Stromal cell of bone marrow (primary cell): ENCODE results near the gene S100A7.
A peak's percentile ranks its signal among the peaks of the same experiment; 100 is the strongest.
"Not testable (repeated sequence)": the region's sequence is repeated elsewhere in the genome, so short reads cannot be mapped to it uniquely, and the experiment has no call there.

ENCODE experiments used
- DNase-seq: peaks from one replicate; pipeline ENCODE4 v3.0.0-alpha.2; 2012; ENCODE audit warnings: low read depth

The S100A7 gene

GRCh38 chr1:153430561-153430960, 29.9 kb downstream of the S100A7 start:
- no peak for DNase-seq

GRCh38 chr1:153430166-153430553, 30.3 kb downstream of the S100A7 start:
- no peak for DNase-seq

- no peak for DNase-seq
Measured at GRCh38 chr1:153429266-153430165, 30.9 kb downstream of the S100A7 start.

- no peak for DNase-seq
Measured at GRCh38 chr1:153428791-153429190, 31.7 kb downstream of the S100A7 start.

- no peak for DNase-seq
Measured at GRCh38 chr1:153428073-153428638, 32.3 kb downstream of the S100A7 start.

- no peak for DNase-seq
Measured at GRCh38 chr1:153426809-153427208, 33.6 kb downstream of the S100A7 start.

- DNase-seq, result peak; percentile 40
Measured at GRCh38 chr1:153422450-153423068, 37.9 kb downstream of the S100A7 start.

GRCh38 chr1:153420306-153420705, 40.1 kb downstream of the S100A7 start:
- DNase-seq, result no peak

- not testable (repeated sequence) for DNase-seq
Measured at GRCh38 chr1:153419436-153419793, 41.0 kb downstream of the S100A7 start.

GRCh38 chr1:153418758-153419435, 41.6 kb downstream of the S100A7 start:
- not testable (repeated sequence) for DNase-seq

GRCh38 chr1:153417136-153417888, 43.1 kb downstream of the S100A7 start:
- no peak for DNase-seq

GRCh38 chr1:153415850-153416570, 44.4 kb downstream of the S100A7 start, which contains the start of gene S100A7A:
Gene S100A7A (plus strand): TSS chr1:153416520. CDS start chr1:153418083, 1,563 bp downstream.
- no peak for DNase-seq

GRCh38 chr1:153413961-153414360, 46.5 kb downstream of the S100A7 start:
- not testable (repeated sequence) for DNase-seq
